Measurements from ENCODE around the gene GNPNAT1. TPM values are rescaled to one million over a fixed set of nuclear protein-coding genes. Genes with fewer than 3 reads are reported as not detected.
"Not testable (repeated sequence)": the region's sequence is repeated elsewhere in the genome, so short reads cannot be mapped to it uniquely, and the experiment has no call there.

GNPNAT1 gene
- total RNA-seq, 3 donors from 2014 or later, result 13.1 to 21.2 (median 18.7) TPM

DNA sequence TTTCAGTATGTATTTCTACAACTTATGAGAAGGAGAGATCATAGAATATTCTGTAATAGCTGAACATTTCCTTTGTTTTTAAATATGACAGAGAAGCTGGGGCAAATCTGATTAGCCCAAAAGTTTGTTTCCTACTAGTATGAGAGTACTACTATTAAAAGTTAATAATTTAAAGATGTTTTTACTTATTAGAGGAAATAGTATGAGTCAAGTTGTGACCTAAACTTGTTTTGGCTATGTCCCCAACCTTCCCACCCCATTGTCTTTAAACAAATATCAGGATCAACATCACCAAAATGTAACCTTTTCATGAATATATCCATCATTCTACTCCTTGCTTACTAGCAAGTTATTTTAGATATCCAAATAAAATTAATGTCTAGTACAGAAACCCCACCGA lies 10.5 kb downstream of the GNPNAT1 start:
- DNase-seq (ENCODE audit: low spot score in 2 of 2), result no peak
- intact Hi-C loops (cut with DNase I; ENCODE audit: low total_unique reads), result no loop called here
- Histone ChIP-seq H3K27me3 (no peaks in the 10 kb centered on the region), H3K4me3 (no peak overlapping the region), H3K9me3 (no peaks in the 10 kb centered on the region), H3K27ac (no peak overlapping the region), H3K36me3 (no peaks in the 10 kb centered on the region), H3K4me1 (no peaks in the 10 kb centered on the region)
- no peak for TF ChIP-seq POLR2A (IDR thresholded peaks at IDR 0.05)
- TF ChIP-seq, protein P1, sequence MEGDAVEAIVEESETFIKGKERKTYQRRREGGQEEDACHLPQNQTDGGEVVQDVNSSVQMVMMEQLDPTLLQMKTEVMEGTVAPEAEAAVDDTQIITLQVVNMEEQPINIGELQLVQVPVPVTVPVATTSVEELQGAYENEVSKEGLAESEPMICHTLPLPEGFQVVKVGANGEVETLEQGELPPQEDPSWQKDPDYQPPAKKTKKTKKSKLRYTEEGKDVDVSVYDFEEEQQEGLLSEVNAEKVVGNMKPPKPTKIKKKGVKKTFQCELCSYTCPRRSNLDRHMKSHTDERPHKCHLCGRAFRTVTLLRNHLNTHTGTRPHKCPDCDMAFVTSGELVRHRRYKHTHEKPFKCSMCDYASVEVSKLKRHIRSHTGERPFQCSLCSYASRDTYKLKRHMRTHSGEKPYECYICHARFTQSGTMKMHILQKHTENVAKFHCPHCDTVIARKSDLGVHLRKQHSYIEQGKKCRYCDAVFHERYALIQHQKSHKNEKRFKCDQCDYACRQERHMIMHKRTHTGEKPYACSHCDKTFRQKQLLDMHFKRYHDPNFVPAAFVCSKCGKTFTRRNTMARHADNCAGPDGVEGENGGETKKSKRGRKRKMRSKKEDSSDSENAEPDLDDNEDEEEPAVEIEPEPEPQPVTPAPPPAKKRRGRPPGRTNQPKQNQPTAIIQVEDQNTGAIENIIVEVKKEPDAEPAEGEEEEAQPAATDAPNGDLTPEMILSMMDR (IDR thresholded peaks at IDR 0.05), result no peak
- TF ChIP-seq POLR2AphosphoS5 (IDR thresholded peaks at IDR 0.05), result no peak

- no peak for DNase-seq (ENCODE audit: low spot score in 2 of 2)
- Histone ChIP-seq H3K9me3 (no peaks in the 10 kb centered on the region), H3K36me3 (no peaks in the 10 kb centered on the region), H3K27ac (no peak overlapping the region), H3K4me1 (no peaks in the 10 kb centered on the region), H3K27me3 (no peaks in the 10 kb centered on the region), H3K4me3 (no peak overlapping the region)
- TF ChIP-seq POLR2AphosphoS5 (IDR thresholded peaks at IDR 0.05), result no peak
- TF ChIP-seq POLR2A (IDR thresholded peaks at IDR 0.05), result no peak
- TF ChIP-seq, protein P1 (IDR thresholded peaks at IDR 0.05), result no peak
- intact Hi-C loops (cut with DNase I; ENCODE audit: low total_unique reads), result no loop called here
Observed at GRCh38 chr14:52778702-52779101, 12.7 kb downstream of the GNPNAT1 start.

DNA sequence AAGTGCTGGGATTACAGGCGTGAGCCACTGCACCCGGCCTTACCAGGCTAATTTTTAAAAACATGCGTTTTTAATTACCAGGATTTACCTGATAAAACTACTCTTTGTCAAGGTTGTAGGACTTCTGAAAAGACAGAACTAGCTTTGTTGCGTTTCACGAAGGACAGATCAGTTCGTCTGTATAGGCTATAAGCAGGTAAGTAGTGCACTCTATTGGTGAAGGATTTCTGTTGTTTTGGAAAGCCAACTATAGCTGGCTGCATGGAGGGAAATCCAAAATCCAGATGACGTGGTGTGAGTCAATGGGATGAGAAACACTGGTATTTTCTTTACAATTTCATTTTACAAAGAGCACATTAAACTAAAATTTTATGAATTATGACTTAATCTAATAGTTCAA lies 14.6 kb downstream of the GNPNAT1 start:
- intact Hi-C loops (cut with DNase I; ENCODE audit: low total_unique reads), result no loop called here
- no peak overlapping the region for H3K27ac ChIP-seq
- H3K27me3 ChIP-seq, result no peaks in the 10 kb centered on the region
- H3K4me3 ChIP-seq, result no peak overlapping the region
- H3K36me3 ChIP-seq, result no peaks in the 10 kb centered on the region
- DNase-seq (ENCODE audit: low spot score in 2 of 2), result no peak
- H3K4me1 ChIP-seq, result no peaks in the 10 kb centered on the region
- H3K9me3 ChIP-seq, result no peaks in the 10 kb centered on the region
- TF ChIP-seq POLR2A (IDR thresholded peaks at IDR 0.05) (no peak), POLR2AphosphoS5 (IDR thresholded peaks at IDR 0.05) (no peak)

- Histone ChIP-seq H3K27ac (no peak overlapping the region), H3K4me1 (no peaks in the 10 kb centered on the region), H3K9me3 (no peaks in the 10 kb centered on the region), H3K36me3 (no peaks in the 10 kb centered on the region), H3K4me3 (no peak overlapping the region), H3K27me3 (no peaks in the 10 kb centered on the region)
- no peak for DNase-seq (ENCODE audit: low spot score in 2 of 2)
- intact Hi-C loops (cut with DNase I; ENCODE audit: low total_unique reads), result no loop called here
- TF ChIP-seq POLR2AphosphoS5 (IDR thresholded peaks at IDR 0.05) (no peak), POLR2A (IDR thresholded peaks at IDR 0.05) (no peak)
Observed at GRCh38 chr14:52769887-52770286, 21.5 kb downstream of the GNPNAT1 start.

- H3K36me3 ChIP-seq, result no peaks in the 10 kb centered on the region
Observed at GRCh38 chr14:52767058-52767833, 24.2 kb downstream of the GNPNAT1 start.

GRCh38 chr14:52762923-52763322 lies 28.5 kb downstream of the GNPNAT1 start:
- H3K9me3 ChIP-seq; H3K27me3 ChIP-seq; H3K27ac ChIP-seq; H3K4me1 ChIP-seq; intact Hi-C loops (cut with DNase I; ENCODE audit: low total_unique reads); DNase-seq (ENCODE audit: low spot score in 2 of 2); H3K36me3 ChIP-seq; H3K4me3 ChIP-seq: not testable (repeated sequence)

More at GRCh38 chr14:52767058-52767833, 24.2 kb downstream of the GNPNAT1 start:
- no peak for TF ChIP-seq POLR2AphosphoS5 (IDR thresholded peaks at IDR 0.05)
- no peak for TF ChIP-seq POLR2A (IDR thresholded peaks at IDR 0.05)
- TF ChIP-seq, protein P1 (IDR thresholded peaks at IDR 0.05), result no peak
- Histone ChIP-seq H3K27me3 (no peaks in the 10 kb centered on the region), H3K9me3 (no peaks in the 10 kb centered on the region), H3K4me1 (no peaks in the 10 kb centered on the region), H3K27ac (no peak overlapping the region), H3K4me3 (no peak overlapping the region)
- intact Hi-C loops (cut with DNase I; ENCODE audit: low total_unique reads), result loop anchor here (2.0 kb wide), 1 partner anchor 62 kb away; no protein-coding TSS in a partner anchor
- DNase-seq (ENCODE audit: low spot score in 2 of 2), result no peak
